Endothelial cell of umbilical vein (primary cell): ENCODE measurements around the gene FLT4. TPM values are rescaled to one million over a fixed set of nuclear protein-coding genes. Genes with fewer than 3 reads are reported as not detected.

Experiments used
- BruUV-seq: library from RNA; stranded (reverse); fragments of 400-500 nt; replicated peaks from 2 replicates; lab custom pipeline; 2021; lab: Mats Ljungman, UMichigan
- CTCF ChIA-PET: fragments of 300-600, 350-600 bp; sonication (Branson Sonifier 250); formaldehyde crosslinking; loops from one replicate; lab custom pipeline; 2021; ENCODE audit warnings: antibody characterized with exemption, inconsistent platforms; lab: Charles Lee
- POLR2A ChIA-PET: fragments of 300-600, 350-600 bp; sonication (Branson Sonifier 250); formaldehyde crosslinking; loops from one replicate; lab custom pipeline; 2021; ENCODE audit warnings: antibody characterized with exemption, inconsistent platforms; lab: Charles Lee
- DNase-seq: peaks from one replicate; pipeline ENCODE4 v3.0.0-alpha.2; 2011; ENCODE audit warnings: low read depth, low spot score
- FAIRE-seq: peaks from 2 replicates; lab custom pipeline; 2011; peaks lifted over from hg19 to GRCh38; lab: Jason Lieb, UNC
- H2AFZ ChIP-seq: 2 replicates; pipeline ENCODE4 v1.6.0; 2012; ENCODE audit warnings: low read depth, low read length, control low read depth, inconsistent platforms
- H3K27ac ChIP-seq: 2 replicates; pipeline ENCODE4 v1.5.1; 2011; ENCODE audit warnings: low read depth, mild to moderate bottlenecking, control low read depth, low read length, moderate library complexity; ENCODE audit not compliant: insufficient read depth
- H3K27me3 ChIP-seq, 2 experiments: 2 replicates each; pipeline versions ENCODE4 v1.6.0 to v1.6.1; 2011; ENCODE audit warnings: low read length in 2 of 2, mixed read lengths in 1 of 2; ENCODE audit not compliant: control insufficient read depth in 2 of 2, insufficient read depth in 2 of 2
- H3K36me3 ChIP-seq, 2 experiments: 2 replicates in 1 of 2; 3 replicates in 1 of 2; pipeline ENCODE4 v1.5.1; 2011; ENCODE audit warnings: low read length in 2 of 2, mild to moderate bottlenecking in 1 of 2, moderate library complexity in 1 of 2; ENCODE audit not compliant: control insufficient read depth in 2 of 2, insufficient read depth in 2 of 2; ENCODE audit errors: extremely low read depth in 1 of 2
- H3K4me1 ChIP-seq: 3 replicates; pipeline ENCODE4 v1.5.1; 2011; ENCODE audit warnings: mild to moderate bottlenecking, low read length; ENCODE audit not compliant: control insufficient read depth, insufficient read depth; ENCODE audit errors: extremely low read depth
- H3K4me2 ChIP-seq: 2 replicates; pipeline ENCODE4 v1.6.1; 2011; ENCODE audit warnings: low read length, control low read depth, mixed read lengths; ENCODE audit not compliant: insufficient read depth
- H3K4me3 ChIP-seq, 3 experiments: fragments of 200-600 bp in 1 of 3; sonication (generic), shearing (Covaris generic) in 1 of 3; replicated peaks in 1 of 3; 2 replicates each; pipeline ENCODE4 v1.5.1; 2011 to 2016; ENCODE audit warnings: control low read depth in 3 of 3, low read length in 3 of 3, mild to moderate bottlenecking in 2 of 3, inconsistent platforms in 1 of 3, low read depth in 1 of 3, moderate library complexity in 1 of 3; ENCODE audit not compliant: insufficient read depth in 1 of 3
- H3K79me2 ChIP-seq: 2 replicates; pipeline ENCODE4 v1.6.0; 2012; ENCODE audit warnings: low read length, inconsistent platforms; ENCODE audit not compliant: control insufficient read depth, insufficient read depth
- H3K9ac ChIP-seq: replicated peaks from 2 replicates; pipeline ENCODE3; 2011; ENCODE audit warnings: low read length, control low read depth; ENCODE audit not compliant: insufficient read depth; ENCODE audit errors: extremely low read depth
- H3K9me1 ChIP-seq: replicated peaks from 3 replicates; pipeline ENCODE4 v1.6.0; 2011; ENCODE audit warnings: mild to moderate bottlenecking, low read length; ENCODE audit not compliant: control insufficient read depth, insufficient read depth; ENCODE audit errors: extremely low read depth
- H3K9me3 ChIP-seq: replicated peaks from 2 replicates; pipeline ENCODE4 v1.5.1; 2012; ENCODE audit warnings: low read length, inconsistent platforms; ENCODE audit not compliant: control insufficient read depth, insufficient read depth
- H4K20me1 ChIP-seq: replicated peaks from 2 replicates; pipeline ENCODE3; 2011; ENCODE audit warnings: mild to moderate bottlenecking, low read length; ENCODE audit not compliant: control insufficient read depth, insufficient read depth; ENCODE audit errors: extremely low read depth
- EZH2 ChIP-seq: IDR thresholded peaks from 2 replicates; pipeline ENCODE4 v1.6.1; 2012; ENCODE audit warnings: borderline replicate concordance, low read depth, mild to moderate bottlenecking, moderate library complexity, low read length, inconsistent platforms; ENCODE audit not compliant: severe bottlenecking
- FOS ChIP-seq: IDR thresholded peaks from 2 replicates; pipeline ENCODE4 v1.6.1; 2011; ENCODE audit warnings: mild to moderate bottlenecking, low read length, moderate library complexity, borderline replicate concordance; ENCODE audit not compliant: insufficient read depth
- GATA2 ChIP-seq: IDR thresholded peaks from 2 replicates; pipeline ENCODE4 v1.7.0; 2011; ENCODE audit warnings: low read depth, mild to moderate bottlenecking, moderate library complexity, mixed read lengths, low read length; ENCODE audit not compliant: insufficient read length, insufficient read depth
- JUN ChIP-seq: IDR thresholded peaks from 2 replicates; pipeline ENCODE4 v1.6.1; 2011; ENCODE audit warnings: borderline replicate concordance, low read depth; ENCODE audit not compliant: insufficient read length, insufficient read depth
- MYC ChIP-seq: IDR thresholded peaks from one replicate; pipeline ENCODE4 v1.6.1; 2011; ENCODE audit warnings: mild to moderate bottlenecking, low read depth, low read length
- POLR2A ChIP-seq: IDR thresholded peaks from 2 replicates; pipeline ENCODE4 v1.6.1; 2012; ENCODE audit warnings: low read depth, mild to moderate bottlenecking, control low read depth, low read length
- POLR2AphosphoS5 ChIP-seq: IDR thresholded peaks from 2 replicates; pipeline ENCODE4 v1.6.1; 2012; ENCODE audit warnings: low read depth, mild to moderate bottlenecking, control low read depth, low read length, moderate library complexity; ENCODE audit not compliant: insufficient read depth
- dilution Hi-C: fragments of 300-500 bp; cut with MboI; formaldehyde crosslinking; loops from one replicate; pipeline ENCODE4 v1.15.0; 2019; ENCODE audit warnings: low sequenced_read_pairs; ENCODE audit not compliant: extremely low pct_ligation_motif_present
- intact Hi-C: fragments of 100-400 bp; cut with micrococcal nuclease; formaldehyde crosslinking; loops from one replicate; pipeline ENCODE4 v1.10.0; 2022
- polyA plus RNA-seq, 4 experiments: library from polyadenylated mRNA; depleted of rRNA in 3 of 4; stranded (reverse) in 3 of 4; unstranded in 1 of 4; fragments of >200 nt; gene quantifications; 2 replicates each; pipeline versions ENCODE4 v1.2.1 to v1.2.3, GENCODE V29; 2011 to 2012; ENCODE audit warnings: missing spikeins in 1 of 4
- total RNA-seq: library from RNA; stranded (reverse); gene quantifications from 2 replicates; pipeline ENCODE4 v1.2.3, GENCODE V29; 2021
- TF ChIP-seq, protein P1 (sequence below), 2 donors: IDR thresholded peaks; 1 replicate in 1 of 2; 2 replicates in 1 of 2; pipeline ENCODE4 v1.5.1; 2011; ENCODE audit warnings: low read length in 2 of 2, mild to moderate bottlenecking in 2 of 2, moderate library complexity in 2 of 2, control low read depth in 1 of 2, inconsistent platforms in 1 of 2, low read depth in 1 of 2; ENCODE audit not compliant: insufficient read depth in 1 of 2; ENCODE audit errors: extremely low read depth in 1 of 2
- TF ChIP-seq, protein P2 (sequence below): IDR thresholded peaks from 2 replicates; pipeline ENCODE4 v1.6.1; 2011; ENCODE audit not compliant: insufficient read depth, insufficient read length

The FLT4 gene
- total and polyA plus RNA-seq, 2 donors (not counting 3 experiments of a cell fraction or from before 2014, with no cell fraction given), result 44.4 to 71.5 TPM

DNA sequence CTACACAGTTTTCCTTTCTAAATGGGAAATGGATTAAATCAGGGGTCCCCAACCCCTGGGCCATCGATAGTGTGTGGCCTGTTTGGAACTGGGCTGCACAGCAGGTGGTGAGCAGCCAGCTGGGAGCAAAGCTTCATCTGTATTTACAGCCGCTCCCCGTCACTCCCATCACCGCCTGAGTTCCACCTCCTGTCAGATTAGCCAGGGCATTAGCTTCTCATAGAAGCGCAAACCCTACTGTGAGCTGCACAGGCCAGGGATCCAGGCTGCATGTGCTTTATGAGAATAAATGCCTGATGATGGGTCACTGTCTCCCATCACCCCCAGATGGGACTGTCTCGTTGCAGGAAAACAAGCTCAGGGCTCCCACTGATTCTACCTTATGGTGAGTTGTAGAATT lies 41.2 kb upstream of the FLT4 start:
- no peak for DNase-seq
- TF ChIP-seq GATA2 (no peak), POLR2A (no peak), POLR2AphosphoS5 (no peak), FOS (no peak), JUN (no peak), EZH2 (no peak), MYC (no peak)
- TF ChIP-seq, protein P1, sequence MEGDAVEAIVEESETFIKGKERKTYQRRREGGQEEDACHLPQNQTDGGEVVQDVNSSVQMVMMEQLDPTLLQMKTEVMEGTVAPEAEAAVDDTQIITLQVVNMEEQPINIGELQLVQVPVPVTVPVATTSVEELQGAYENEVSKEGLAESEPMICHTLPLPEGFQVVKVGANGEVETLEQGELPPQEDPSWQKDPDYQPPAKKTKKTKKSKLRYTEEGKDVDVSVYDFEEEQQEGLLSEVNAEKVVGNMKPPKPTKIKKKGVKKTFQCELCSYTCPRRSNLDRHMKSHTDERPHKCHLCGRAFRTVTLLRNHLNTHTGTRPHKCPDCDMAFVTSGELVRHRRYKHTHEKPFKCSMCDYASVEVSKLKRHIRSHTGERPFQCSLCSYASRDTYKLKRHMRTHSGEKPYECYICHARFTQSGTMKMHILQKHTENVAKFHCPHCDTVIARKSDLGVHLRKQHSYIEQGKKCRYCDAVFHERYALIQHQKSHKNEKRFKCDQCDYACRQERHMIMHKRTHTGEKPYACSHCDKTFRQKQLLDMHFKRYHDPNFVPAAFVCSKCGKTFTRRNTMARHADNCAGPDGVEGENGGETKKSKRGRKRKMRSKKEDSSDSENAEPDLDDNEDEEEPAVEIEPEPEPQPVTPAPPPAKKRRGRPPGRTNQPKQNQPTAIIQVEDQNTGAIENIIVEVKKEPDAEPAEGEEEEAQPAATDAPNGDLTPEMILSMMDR (IDR thresholded peaks at IDR 0.05; ENCODE audit: extremely low read depth in 1 of 2, insufficient read depth in 1 of 2, low read depth in 1 of 2, low read length in 2 of 2), result no peak
- TF ChIP-seq, protein P2, sequence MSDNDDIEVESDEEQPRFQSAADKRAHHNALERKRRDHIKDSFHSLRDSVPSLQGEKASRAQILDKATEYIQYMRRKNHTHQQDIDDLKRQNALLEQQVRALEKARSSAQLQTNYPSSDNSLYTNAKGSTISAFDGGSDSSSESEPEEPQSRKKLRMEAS, result no peak
- Histone ChIP-seq H3K9me1 (no peaks in the 10 kb centered on the region), H3K4me1 (no peaks in the 10 kb centered on the region), H2AFZ (no peak overlapping the region), H3K4me2 (no peak overlapping the region), H4K20me1 (no peaks in the 10 kb centered on the region), H3K27me3 (no peaks in the 10 kb centered on the region), H3K79me2 (no peaks in the 10 kb centered on the region), H3K27ac (no peak overlapping the region), H3K9me3 (no peaks in the 10 kb centered on the region), H3K4me3 (no peak overlapping the region), H3K36me3 (no peaks in the 10 kb centered on the region), H3K9ac (no peak overlapping the region)
- ChIA-PET CTCF (interaction anchor here (1.3 kb wide), 1 partner anchor 28 kb away, joined by 3 read pairs; no protein-coding TSS in a partner anchor), POLR2A (no interaction called here)
- no peak for FAIRE-seq
- BruUV-seq, result no TSS peak
- dilution Hi-C loops (no loop called here), intact Hi-C loops (no loop called here)
